Choroid plexus epithelial cell (primary cell): ENCODE results near the gene GRIK1.

Source experiments
- DNase-seq: peaks from one replicate; pipeline ENCODE4 v3.0.0-alpha.2; 2010; ENCODE audit warnings: low read depth
- H3K4me3 ChIP-seq: 2 replicates; pipeline ENCODE4 v1.5.1; 2011; ENCODE audit warnings: low read depth, mild to moderate bottlenecking, control low read depth, low read length, moderate library complexity
- TF ChIP-seq, protein P1 (sequence below): conservative IDR thresholded peaks from 2 replicates; pipeline ENCODE4 v1.5.1; 2011; ENCODE audit warnings: low read depth, mild to moderate bottlenecking, control low read depth, inconsistent platforms, low read length, moderate library complexity

Gene GRIK1

DNA sequence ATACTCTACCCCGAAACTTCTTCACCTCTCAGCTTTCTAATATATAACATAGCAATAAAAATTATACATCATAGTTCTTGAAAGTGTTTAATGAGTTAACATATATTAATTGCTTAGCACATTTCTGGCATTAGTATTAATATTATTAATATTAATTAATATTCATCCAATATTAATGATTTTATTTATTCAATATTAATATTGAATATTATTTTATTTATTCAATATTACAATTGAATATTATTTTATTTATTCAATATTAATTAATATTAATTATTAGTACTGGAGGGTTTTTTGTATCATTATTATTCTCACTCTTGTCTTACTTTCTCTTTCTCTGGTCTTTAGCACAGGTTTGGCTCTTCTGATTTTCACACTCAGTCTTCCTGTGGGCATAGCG lies 105.2 kb downstream of the GRIK1 start:
- TF ChIP-seq, protein P1, sequence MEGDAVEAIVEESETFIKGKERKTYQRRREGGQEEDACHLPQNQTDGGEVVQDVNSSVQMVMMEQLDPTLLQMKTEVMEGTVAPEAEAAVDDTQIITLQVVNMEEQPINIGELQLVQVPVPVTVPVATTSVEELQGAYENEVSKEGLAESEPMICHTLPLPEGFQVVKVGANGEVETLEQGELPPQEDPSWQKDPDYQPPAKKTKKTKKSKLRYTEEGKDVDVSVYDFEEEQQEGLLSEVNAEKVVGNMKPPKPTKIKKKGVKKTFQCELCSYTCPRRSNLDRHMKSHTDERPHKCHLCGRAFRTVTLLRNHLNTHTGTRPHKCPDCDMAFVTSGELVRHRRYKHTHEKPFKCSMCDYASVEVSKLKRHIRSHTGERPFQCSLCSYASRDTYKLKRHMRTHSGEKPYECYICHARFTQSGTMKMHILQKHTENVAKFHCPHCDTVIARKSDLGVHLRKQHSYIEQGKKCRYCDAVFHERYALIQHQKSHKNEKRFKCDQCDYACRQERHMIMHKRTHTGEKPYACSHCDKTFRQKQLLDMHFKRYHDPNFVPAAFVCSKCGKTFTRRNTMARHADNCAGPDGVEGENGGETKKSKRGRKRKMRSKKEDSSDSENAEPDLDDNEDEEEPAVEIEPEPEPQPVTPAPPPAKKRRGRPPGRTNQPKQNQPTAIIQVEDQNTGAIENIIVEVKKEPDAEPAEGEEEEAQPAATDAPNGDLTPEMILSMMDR: no peak
- no peak for DNase-seq
- no peak overlapping the region for H3K4me3 ChIP-seq

DNA sequence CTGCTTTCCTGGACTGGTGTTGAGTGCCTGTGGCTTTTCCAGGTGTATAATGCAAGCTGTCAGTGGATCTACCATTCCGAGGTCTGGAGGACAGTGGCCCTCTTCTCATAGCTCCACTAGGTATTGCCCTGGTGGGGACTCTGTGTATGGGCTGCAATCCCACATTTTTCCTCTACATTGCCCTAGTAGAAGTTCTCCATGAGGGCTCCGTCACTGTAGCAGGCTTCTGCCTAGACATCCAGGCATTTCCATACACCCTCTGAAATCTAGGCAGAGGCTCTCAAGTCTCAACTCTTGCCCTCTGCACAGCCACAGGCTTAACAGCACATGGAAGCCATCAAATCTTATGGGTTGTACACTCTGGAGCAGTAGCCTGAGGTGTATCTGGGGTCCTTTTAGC lies 107.6 kb downstream of the GRIK1 start:
- H3K4me3 ChIP-seq: no peak overlapping the region
- no peak for DNase-seq
- TF ChIP-seq, protein P1: no peak

DNA sequence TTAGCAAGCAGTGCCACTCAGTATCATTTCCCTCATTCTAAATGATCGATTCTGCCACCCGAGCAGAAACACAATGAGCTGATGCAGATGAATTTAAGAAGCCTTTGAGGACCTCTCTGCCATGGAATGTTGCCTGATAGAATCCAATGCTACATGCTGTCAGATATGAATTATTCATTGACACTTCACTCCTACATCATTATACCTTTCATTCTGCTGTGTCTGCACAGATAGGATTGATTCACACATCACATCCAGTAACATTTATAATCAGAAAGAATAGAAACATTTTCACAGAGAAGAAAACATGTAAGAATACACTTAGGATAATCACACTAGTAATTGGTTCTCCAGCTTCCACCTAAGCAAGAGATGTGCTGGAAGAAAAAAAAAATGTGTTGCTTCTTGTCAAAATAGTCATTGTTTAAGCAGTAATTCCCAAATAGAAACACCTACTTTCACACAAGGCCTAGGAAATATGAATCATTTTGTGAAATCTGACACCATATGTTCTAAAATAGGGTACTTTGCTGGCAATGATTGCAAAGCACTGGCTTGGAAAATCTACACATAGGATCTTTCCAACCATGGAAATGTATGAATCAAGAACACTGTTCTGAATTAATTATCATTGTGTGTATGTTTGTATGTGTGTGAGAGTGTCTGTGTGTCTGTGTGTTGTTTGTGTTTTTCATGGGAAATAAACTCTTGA lies 110.1 kb downstream of the GRIK1 start:
- TF ChIP-seq, protein P1: no peak
- no peak overlapping the region for H3K4me3 ChIP-seq
- DNase-seq: peak; percentile 50

DNA sequence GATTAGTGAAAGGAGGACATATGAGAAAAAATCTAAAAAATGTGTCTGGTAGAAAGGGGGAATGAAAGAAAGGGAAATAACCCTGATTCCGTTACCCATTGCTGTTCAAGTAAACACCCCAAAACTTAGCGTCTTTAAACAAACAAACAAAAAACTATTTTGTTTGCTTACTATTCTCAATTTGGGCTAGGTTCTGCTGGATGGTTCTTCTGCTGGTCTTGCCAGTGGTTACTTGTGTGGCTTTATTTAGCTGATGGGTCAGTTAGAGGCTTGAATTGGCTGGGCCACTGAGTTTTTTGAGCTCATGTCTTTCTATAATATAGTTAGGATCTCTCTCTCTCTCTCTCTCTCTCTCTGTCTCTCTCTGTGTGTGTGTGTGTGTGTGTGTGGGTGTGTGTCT lies 112.1 kb downstream of the GRIK1 start:
- no peak for DNase-seq
- TF ChIP-seq, protein P1: no peak
- no peak overlapping the region for H3K4me3 ChIP-seq

DNA sequence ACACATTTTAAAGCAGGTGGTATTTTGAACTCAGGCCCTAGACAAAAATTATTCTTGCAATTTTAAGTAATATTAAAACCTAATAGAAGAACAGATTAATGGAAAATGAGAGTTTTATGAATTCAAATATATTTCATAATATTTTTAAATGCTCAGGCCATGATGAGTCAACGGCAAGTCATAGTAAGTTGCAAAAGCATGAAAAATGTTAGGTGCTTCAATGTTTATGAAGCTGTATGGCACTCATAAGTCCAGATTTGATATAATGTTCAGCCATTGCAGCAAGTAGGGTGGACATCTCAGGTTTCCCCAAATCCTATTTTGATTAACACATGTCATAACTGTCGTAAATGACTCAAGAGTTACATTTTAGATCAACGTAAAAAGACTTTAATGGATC lies 112.6 kb downstream of the GRIK1 start:
- no peak overlapping the region for H3K4me3 ChIP-seq
- TF ChIP-seq, protein P1: no peak
- DNase-seq: peak; percentile 45

DNA sequence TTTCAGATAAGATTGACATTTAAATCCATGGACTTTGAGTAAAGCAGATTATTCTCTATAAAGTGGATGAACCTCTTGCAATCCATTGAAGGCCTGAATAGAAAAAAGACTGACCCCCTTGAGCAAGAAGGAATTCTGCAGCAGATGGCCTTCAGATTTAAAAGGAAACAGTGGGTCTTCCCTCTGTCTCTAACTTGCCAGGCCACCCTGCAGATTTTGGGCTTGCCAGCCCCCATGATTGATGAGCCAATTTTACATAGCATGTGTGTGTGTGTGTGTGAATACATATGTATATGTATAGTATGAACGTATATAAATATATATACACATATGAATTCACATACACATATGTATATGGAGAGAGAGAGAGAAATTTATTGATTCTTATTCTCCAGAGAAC lies 113.4 kb downstream of the GRIK1 start:
- TF ChIP-seq, protein P1: no peak
- DNase-seq: no peak
- H3K4me3 ChIP-seq: no peak overlapping the region

DNA sequence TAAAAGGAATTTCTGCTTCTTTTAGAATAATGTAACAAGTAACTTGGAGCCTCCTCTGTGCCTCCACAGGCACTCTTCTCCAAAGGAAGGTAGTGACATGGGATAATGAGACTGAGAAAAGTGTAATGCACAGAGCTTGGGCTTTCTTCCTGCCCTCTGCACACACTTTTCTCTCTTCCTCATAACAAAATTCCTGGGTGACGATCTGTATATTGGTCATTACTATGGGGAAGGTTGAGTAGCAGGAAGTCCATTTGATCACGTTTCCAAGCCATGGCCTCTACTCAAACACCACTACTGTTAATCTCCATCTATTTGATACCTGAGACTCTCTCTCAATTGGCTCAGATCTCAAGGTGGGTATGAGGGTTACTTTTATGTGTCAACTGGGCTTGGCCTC lies 113.9 kb downstream of the GRIK1 start:
- no peak overlapping the region for H3K4me3 ChIP-seq
- no peak for DNase-seq

More for the DNA sequence above, 113.9 kb downstream of the GRIK1 start:
- TF ChIP-seq, protein P1: no peak
